Heart right ventricle (tissue), 16 donors: Measurements from ENCODE around the gene SLC29A3. TPM values are rescaled to one million over a fixed set of nuclear protein-coding genes. Genes with fewer than 3 reads are reported as not detected.
A peak's percentile ranks its signal among the peaks of the same experiment; 100 is the strongest.

Experiments used
- ATAC-seq, 8 donors: fragments of 200-7000 bp; cut with Tn5 transposase; one replicate each; pipeline ENCODE4 v1.9.1; 2020; ENCODE audit warnings: mild to moderate bottlenecking in 8 of 8, moderate library complexity in 8 of 8, moderate number of reproducible peaks in 1 of 8
- DNase-seq, 2 donors: peaks; one replicate each; pipeline ENCODE4 v3.0.0-alpha.2; 2020
- H3K27ac ChIP-seq, 10 donors: fragments of 200-600 bp; sonication (generic) in 2 of 10; one replicate each; pipeline versions ENCODE4 v1.5.0 to v1.8.0; 2020 to 2022; ENCODE audit warnings: mild to moderate bottlenecking in 3 of 10
- H3K27me3 ChIP-seq, 7 donors: fragments of 200-600 bp; one replicate each; pipeline ENCODE4 v1.8.0; 2021 to 2022; ENCODE audit warnings: mild to moderate bottlenecking in 2 of 7
- H3K36me3 ChIP-seq, 9 donors: fragments of 200-600 bp; sonication (generic) in 1 of 9; one replicate each; pipeline versions ENCODE4 v1.5.0 to v1.8.0; 2020 to 2022; ENCODE audit warnings: mild to moderate bottlenecking in 2 of 9
- H3K4me1 ChIP-seq, 9 donors: fragments of 200-600 bp; sonication (generic) in 1 of 9; one replicate each; pipeline versions ENCODE4 v1.5.0 to v1.8.0; 2020 to 2022; ENCODE audit warnings: mild to moderate bottlenecking in 4 of 9
- H3K4me3 ChIP-seq, 10 donors: fragments of 200-600 bp; sonication (generic) in 2 of 10; one replicate each; pipeline versions ENCODE4 v1.5.0 to v1.8.0; 2020 to 2022; ENCODE audit warnings: mild to moderate bottlenecking in 7 of 10, moderate library complexity in 2 of 10
- H3K9me3 ChIP-seq, 11 donors: fragments of 200-600 bp in 10 of 11; sonication (generic) in 2 of 11; one replicate each; pipeline versions ENCODE4 v1.5.0 to v1.8.0; 2013 to 2022; ENCODE audit warnings: mild to moderate bottlenecking in 2 of 11, control low read depth in 1 of 11, moderate library complexity in 1 of 11
- WGBS, 2 donors: extraction: QIAGEN DNeasy Blood & Tissue Kit; methylation state at CpG; one replicate each; pipeline ENCODE4 v1.1.7; 2013; ENCODE audit warnings: inconsistent platforms in 1 of 2; 5-methylcytosine and 5-hydroxymethylcytosine counted together
- intact Hi-C, 10 donors: fragments of 100-400 bp; cut with DNase I; formaldehyde crosslinking; loops; one replicate each; pipeline versions ENCODE4 v1.11.1 to v1.14.2; 2022
- polyA plus RNA-seq, 2 donors: library from polyadenylated mRNA; stranded (reverse); fragments of 200-250 nt; gene quantifications; one replicate each; pipeline ENCODE4 v1.2.3, GENCODE V29; 2013
- total RNA-seq, 10 donors: library from RNA; stranded (reverse); fragmentation: NEBNext Ultra II Directional in 3 of 10; extraction: Animal tissue kit (Norgen Biotek cat#: 25700) in 3 of 10; gene quantifications; one replicate each; pipeline versions ENCODE4 v1.2.1 to v1.2.4, GENCODE V29; 2021 to 2023
- TF ChIP-seq, protein P1 (sequence below), 9 donors: fragments of 200-600 bp; sonication (generic) in 2 of 9; IDR thresholded peaks; one replicate each; pipeline versions ENCODE4 v1.5.0 to v1.8.0; 2021 to 2022; ENCODE audit warnings: antibody characterized with exemption in 9 of 9, mild to moderate bottlenecking in 5 of 9, moderate library complexity in 1 of 9
- donor health status: Arrhythmogenic right ventricular cardiomyopathy.
- donor health status: ischemic (EF 13 %, LVEDD 7.1; RV severe dilation, severe dysfunction).
- donor health status: healthy with polysubstance abuse.
- donor health status: DM: no; HTN: yes; CAD: no.
- donor health status: DM: no; HTN: no; CAD: no.
- donor health status: ischemic (EF 25% LVEDD 6.9; RV normal size, moderate dysfunction).
- donor health status: ischemic (EF 25% LVEDD 5.7; RV mildly dilated, moderate dysfunction).
- donor health status: healthy.
- donor health status: DM: yes; HTN: yes; CAD: no.
- donor health status: Ischemic cardiomyopathy.
- donor health status: ischemic (EF 35%, LVEDD 5.7; RV mildly dilated, moderate dysfunction).
- donor health status: nonischemic (EF 11% LVEDD 7.7; RV severe dilation, severe dysfunction).
- donor health status: DM: yes; HTN: yes; CAD: no.
- donor health status: PGD.
- donor health status: ischemic (EF 29% LVEDD 5.4; RV normal size, mild dysfunction).
- donor health status: nonischemic (EF 23%, LVEDD 6.1; RV moderate dilation, normal function).

The SLC29A3 gene
- total and polyA plus RNA-seq, 12 donors, result 0.89 to 3.5 (median 1.2) TPM

DNA sequence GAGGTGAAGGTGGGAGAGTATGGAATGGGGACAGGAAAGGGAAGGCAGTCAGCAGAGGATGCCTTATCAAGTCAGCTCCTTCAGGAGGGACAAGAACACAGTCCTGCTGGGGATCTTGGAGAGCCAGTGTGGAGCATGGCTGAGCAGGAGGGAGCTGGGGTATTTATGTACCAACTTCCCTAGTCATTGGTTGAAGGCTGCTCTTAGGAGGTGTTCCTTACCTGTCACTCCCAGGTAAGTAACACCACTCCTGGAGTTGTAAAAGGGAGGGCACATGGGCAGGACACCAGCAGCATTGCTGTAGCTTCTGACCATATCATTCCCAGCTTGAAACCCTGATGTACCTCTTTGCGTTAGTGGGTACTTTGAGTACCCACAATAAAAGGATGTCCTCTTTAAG, 29.8 kb downstream of the SLC29A3 start:
- Histone ChIP-seq H3K9me3 (no peaks in the 10 kb centered on the region), H3K4me3 (no peak overlapping the region), H3K4me1 (peaks cover 0 to 15% (median 0%) of the 10 kb centered on the region in 9 donors), H3K27ac (no peak overlapping the region), H3K36me3 (peaks cover 0 to 13% (median 0%) of the 10 kb centered on the region in 9 donors), H3K27me3 (no peaks in the 10 kb centered on the region)
- intact Hi-C loops, result no loop called here
- ATAC-seq (no peak), DNase-seq (no peak)
- TF ChIP-seq, protein P1, sequence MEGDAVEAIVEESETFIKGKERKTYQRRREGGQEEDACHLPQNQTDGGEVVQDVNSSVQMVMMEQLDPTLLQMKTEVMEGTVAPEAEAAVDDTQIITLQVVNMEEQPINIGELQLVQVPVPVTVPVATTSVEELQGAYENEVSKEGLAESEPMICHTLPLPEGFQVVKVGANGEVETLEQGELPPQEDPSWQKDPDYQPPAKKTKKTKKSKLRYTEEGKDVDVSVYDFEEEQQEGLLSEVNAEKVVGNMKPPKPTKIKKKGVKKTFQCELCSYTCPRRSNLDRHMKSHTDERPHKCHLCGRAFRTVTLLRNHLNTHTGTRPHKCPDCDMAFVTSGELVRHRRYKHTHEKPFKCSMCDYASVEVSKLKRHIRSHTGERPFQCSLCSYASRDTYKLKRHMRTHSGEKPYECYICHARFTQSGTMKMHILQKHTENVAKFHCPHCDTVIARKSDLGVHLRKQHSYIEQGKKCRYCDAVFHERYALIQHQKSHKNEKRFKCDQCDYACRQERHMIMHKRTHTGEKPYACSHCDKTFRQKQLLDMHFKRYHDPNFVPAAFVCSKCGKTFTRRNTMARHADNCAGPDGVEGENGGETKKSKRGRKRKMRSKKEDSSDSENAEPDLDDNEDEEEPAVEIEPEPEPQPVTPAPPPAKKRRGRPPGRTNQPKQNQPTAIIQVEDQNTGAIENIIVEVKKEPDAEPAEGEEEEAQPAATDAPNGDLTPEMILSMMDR (IDR thresholded peaks at IDR 0.05), result no peak
- 96 to 100% methylated on average over 1 of the region's 1 CpG for WGBS, 2 donors

DNA sequence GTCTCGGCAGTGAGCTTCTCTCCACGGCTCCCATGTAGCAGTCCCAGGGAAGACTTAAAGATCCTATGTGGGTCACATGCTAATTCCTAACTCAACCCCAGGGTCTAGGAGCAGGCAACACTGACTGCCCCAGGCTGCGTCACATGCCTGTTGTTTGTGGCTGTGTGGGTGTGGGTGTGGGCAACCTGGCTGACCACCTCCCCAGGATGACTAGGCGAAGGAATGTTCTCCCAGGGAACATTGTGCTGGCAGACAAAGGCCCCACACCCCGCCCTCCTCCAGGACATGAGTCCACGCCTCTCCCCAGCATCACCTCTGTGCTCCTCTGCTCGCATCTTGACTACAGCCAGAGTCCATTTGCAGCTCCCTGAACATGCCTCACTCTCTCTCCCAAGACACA, 30.3 kb downstream of the SLC29A3 start:
- no peaks in the 10 kb centered on the region for H3K9me3 ChIP-seq
- no peaks in the 10 kb centered on the region for H3K27me3 ChIP-seq
- H3K36me3 ChIP-seq, result peaks cover 0 to 13% (median 0%) of the 10 kb centered on the region in 9 donors
- WGBS, 2 donors, result 97 to 99% methylated on average over 7 of the region's 7 CpGs
- DNase-seq (no peak), ATAC-seq (no peak)
- H3K4me1 ChIP-seq, result peaks cover 0 to 12% (median 0%) of the 10 kb centered on the region in 9 donors
- no peak overlapping the region for H3K27ac ChIP-seq
- intact Hi-C loops, result no loop called here
- no peak overlapping the region for H3K4me3 ChIP-seq
- TF ChIP-seq, protein P1 (IDR thresholded peaks at IDR 0.05), result no peak

- Histone ChIP-seq H3K36me3 (peaks cover 0 to 18% (median 0%) of the 10 kb centered on the region in 9 donors), H3K27ac (no peak overlapping the region), H3K27me3 (no peaks in the 10 kb centered on the region), H3K4me1 (peaks cover 0 to 12% (median 0%) of the 10 kb centered on the region in 9 donors), H3K9me3 (no peaks in the 10 kb centered on the region), H3K4me3 (no peak overlapping the region)
- ATAC-seq (no peak), DNase-seq (no peak)
- WGBS, 2 donors, result 91 to 93% methylated on average over 6 of the region's 6 CpGs
- TF ChIP-seq, protein P1 (IDR thresholded peaks at IDR 0.05), result no peak
- intact Hi-C loops, result no loop called here
These were observed 32.0 kb downstream of the SLC29A3 start for GRCh38 chr10:71351087-71351486.

GRCh38 chr10:71351628-71352319, 32.7 kb downstream of the SLC29A3 start:
- no peaks in the 10 kb centered on the region for H3K27me3 ChIP-seq
- H3K9me3 ChIP-seq, result no peaks in the 10 kb centered on the region
- peaks cover 0 to 12% (median 0%) of the 10 kb centered on the region in 9 donors for H3K4me1 ChIP-seq
- TF ChIP-seq, protein P1 (IDR thresholded peaks at IDR 0.05), result no peak
- peaks cover 0 to 25% (median 0%) of the 10 kb centered on the region in 9 donors for H3K36me3 ChIP-seq
- 80 to 85% methylated on average over 14 of the region's 14 CpGs for WGBS, 2 donors
- H3K4me3 ChIP-seq, result no peak overlapping the region
- no peak overlapping the region for H3K27ac ChIP-seq
- DNase-seq, result peak; percentile 22 to 48
- intact Hi-C loops, result no loop called here
- ATAC-seq, result peak in 6 of 8 donors; percentile 52 to 78 (median 74)
